ENCODE data around the gene FHL5. TPM values are rescaled to one million over a fixed set of nuclear protein-coding genes. Genes with fewer than 3 reads are reported as not detected.
"Not testable (repeated sequence)": the region's sequence is repeated elsewhere in the genome, so short reads cannot be mapped to it uniquely, and the experiment has no call there.

FHL5 gene
- total RNA-seq, 3 donors from 2014 or later (not counting 1 experiment from before 2014, with no cell fraction given), result not detected

- H3K27me3 ChIP-seq (ENCODE audit: control insufficient read depth, insufficient read depth, low read length), result no peaks in the 10 kb centered on the region
- DNase-seq, result no peak
- Mint-ChIP-seq H3K36me3 (peaks cover 41% of the 10 kb centered on the region), H3K27me3 (ENCODE audit: low read depth in 2 of 2) (no peaks in the 10 kb centered on the region), H3K27ac (no peak overlapping the region), H3K4me3 (no peak overlapping the region), H3K9me3 (no peaks in the 10 kb centered on the region), H3K4me1 (no peaks in the 10 kb centered on the region)
- no peak for TF ChIP-seq CTCF (IDR thresholded peaks at IDR 0.05)
- H3K4me3 ChIP-seq (ENCODE audit: low read length), result no peak overlapping the region
- H3K9me3 ChIP-seq (ENCODE audit: control insufficient read depth, insufficient read depth, low read length), result no peaks in the 10 kb centered on the region
- intact Hi-C loops (cut with micrococcal nuclease), result no loop called here
- H3K4me1 ChIP-seq (ENCODE audit: control insufficient read depth, insufficient read depth, low read length), result no peaks in the 10 kb centered on the region
- WGBS (ENCODE audit: insufficient coverage), result 95% methylated on average over 3 of the region's 4 CpGs
- ATAC-seq, result no peak
- H3K27ac ChIP-seq (ENCODE audit: low read length), result no peak overlapping the region
- H3K36me3 ChIP-seq (ENCODE audit: control insufficient read depth, insufficient read depth, low read length), result peaks cover 75% of the 10 kb centered on the region
Measured at GRCh38 chr6:96547654-96548053, 15.3 kb upstream of the FHL5 start.

- Mint-ChIP-seq H3K9me3 (no peaks in the 10 kb centered on the region), H3K4me3 (no peak overlapping the region), H3K4me1 (no peaks in the 10 kb centered on the region), H3K27me3 (ENCODE audit: low read depth in 2 of 2) (no peaks in the 10 kb centered on the region), H3K27ac (no peak overlapping the region), H3K36me3 (peaks cover 44% of the 10 kb centered on the region)
- ATAC-seq (no peak), DNase-seq (no peak)
- WGBS (ENCODE audit: insufficient coverage), result no CpG with 5 or more reads among the region's 4 CpGs
- Histone ChIP-seq H3K27ac (ENCODE audit: low read length) (no peak overlapping the region), H3K4me1 (ENCODE audit: control insufficient read depth, insufficient read depth, low read length) (no peaks in the 10 kb centered on the region), H3K4me3 (ENCODE audit: low read length) (no peak overlapping the region), H3K9me3 (ENCODE audit: control insufficient read depth, insufficient read depth, low read length) (no peaks in the 10 kb centered on the region), H3K36me3 (ENCODE audit: control insufficient read depth, insufficient read depth, low read length) (peaks cover 56% of the 10 kb centered on the region), H3K27me3 (ENCODE audit: control insufficient read depth, insufficient read depth, low read length) (no peaks in the 10 kb centered on the region)
- no peak for TF ChIP-seq CTCF (IDR thresholded peaks at IDR 0.05)
- intact Hi-C loops (cut with micrococcal nuclease), result no loop called here
Measured at GRCh38 chr6:96554558-96554957, 8.4 kb upstream of the FHL5 start.

- peaks cover 10% of the 10 kb centered on the region for H3K36me3 Mint-ChIP-seq
- H3K27ac Mint-ChIP-seq; H3K9me3 Mint-ChIP-seq; DNase-seq; H3K4me3 ChIP-seq (ENCODE audit: low read length); ATAC-seq; H3K27me3 ChIP-seq (ENCODE audit: control insufficient read depth, insufficient read depth, low read length); H3K27me3 Mint-ChIP-seq (ENCODE audit: low read depth in 2 of 2); H3K4me1 Mint-ChIP-seq; H3K27ac ChIP-seq (ENCODE audit: low read length); H3K9me3 ChIP-seq (ENCODE audit: control insufficient read depth, insufficient read depth, low read length); intact Hi-C loops (cut with micrococcal nuclease); H3K4me1 ChIP-seq (ENCODE audit: control insufficient read depth, insufficient read depth, low read length); H3K4me3 Mint-ChIP-seq: not testable (repeated sequence)
- 100% methylated on average over 2 of the region's 2 CpGs for WGBS (ENCODE audit: insufficient coverage)
- H3K36me3 ChIP-seq (ENCODE audit: control insufficient read depth, insufficient read depth, low read length), result peaks cover 10% of the 10 kb centered on the region
Measured at GRCh38 chr6:96559740-96560139, 3.2 kb upstream of the FHL5 start.

- DNase-seq (no peak), ATAC-seq (no peak)
- no peak overlapping the region for H3K4me3 ChIP-seq (ENCODE audit: low read length)
- no peaks in the 10 kb centered on the region for H3K4me1 ChIP-seq (ENCODE audit: control insufficient read depth, insufficient read depth, low read length)
- Mint-ChIP-seq H3K27me3 (ENCODE audit: low read depth in 2 of 2) (peaks cover under 1 to 13% of the 10 kb centered on the region in 2 donors), H3K27ac (no peak overlapping the region), H3K4me3 (no peak overlapping the region), H3K36me3 (no peaks in the 10 kb centered on the region), H3K9me3 (peaks cover 2% of the 10 kb centered on the region in 2 donors), H3K4me1 (no peaks in the 10 kb centered on the region)
- H3K36me3 ChIP-seq (ENCODE audit: control insufficient read depth, insufficient read depth, low read length), result no peaks in the 10 kb centered on the region
- TF ChIP-seq CTCF (IDR thresholded peaks at IDR 0.05), result no peak
- no peak overlapping the region for H3K27ac ChIP-seq (ENCODE audit: low read length)
- no peaks in the 10 kb centered on the region for H3K27me3 ChIP-seq (ENCODE audit: control insufficient read depth, insufficient read depth, low read length)
- intact Hi-C loops (cut with micrococcal nuclease), result no loop called here
- H3K9me3 ChIP-seq (ENCODE audit: control insufficient read depth, insufficient read depth, low read length), result no peaks in the 10 kb centered on the region
Measured at GRCh38 chr6:96563853-96564252, 925 bp downstream of the FHL5 start.

Data from natural killer cell (primary cell).